VCaP (cell line): ENCODE data around the gene GZMB.

ENCODE experiments used
- H3K27ac ChIP-seq: fragments of 450-650 bp; 2 replicates; pipeline ENCODE4 v1.5.1; 2017
- TF ChIP-seq, protein P1 (sequence below): fragments of 450-650 bp; conservative IDR thresholded peaks from 2 replicates; pipeline ENCODE4 v1.5.1; 2017; ENCODE audit warnings: mild to moderate bottlenecking, moderate library complexity

GZMB gene

DNA sequence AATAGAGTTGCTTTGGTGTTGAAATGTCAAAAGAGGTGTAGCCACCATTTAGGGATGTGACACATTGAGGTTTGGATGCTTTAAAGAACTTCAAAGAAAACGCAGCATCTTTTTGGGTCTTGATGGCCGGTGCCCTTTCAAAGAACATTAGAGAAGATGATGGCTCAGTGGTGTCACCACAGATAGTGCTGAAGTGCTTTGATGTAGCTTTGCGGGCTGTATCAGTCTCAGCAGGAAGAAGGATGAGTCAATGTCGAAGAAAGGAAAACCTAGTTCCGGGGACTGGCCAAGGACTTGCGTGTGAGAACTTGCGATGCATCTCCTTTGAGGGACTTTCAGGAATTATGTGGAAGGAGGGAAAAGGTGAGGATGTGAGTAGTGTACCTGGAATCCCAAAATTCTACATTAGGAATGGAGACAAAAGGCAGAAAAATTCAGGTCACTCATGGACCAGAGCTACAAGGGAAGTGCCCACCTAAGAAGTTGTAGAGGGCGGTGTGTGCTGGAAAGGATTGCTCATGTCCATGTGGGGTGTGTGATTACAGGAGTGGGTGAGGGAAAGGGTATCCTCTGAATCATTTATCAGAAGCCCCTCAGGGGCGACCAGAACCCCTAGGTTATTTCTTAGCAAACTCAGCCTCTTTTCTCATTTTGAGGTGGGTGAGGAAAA lies 39.7 kb upstream of the GZMB start:
- H3K27ac ChIP-seq = no peak overlapping the region
- TF ChIP-seq, protein P1, sequence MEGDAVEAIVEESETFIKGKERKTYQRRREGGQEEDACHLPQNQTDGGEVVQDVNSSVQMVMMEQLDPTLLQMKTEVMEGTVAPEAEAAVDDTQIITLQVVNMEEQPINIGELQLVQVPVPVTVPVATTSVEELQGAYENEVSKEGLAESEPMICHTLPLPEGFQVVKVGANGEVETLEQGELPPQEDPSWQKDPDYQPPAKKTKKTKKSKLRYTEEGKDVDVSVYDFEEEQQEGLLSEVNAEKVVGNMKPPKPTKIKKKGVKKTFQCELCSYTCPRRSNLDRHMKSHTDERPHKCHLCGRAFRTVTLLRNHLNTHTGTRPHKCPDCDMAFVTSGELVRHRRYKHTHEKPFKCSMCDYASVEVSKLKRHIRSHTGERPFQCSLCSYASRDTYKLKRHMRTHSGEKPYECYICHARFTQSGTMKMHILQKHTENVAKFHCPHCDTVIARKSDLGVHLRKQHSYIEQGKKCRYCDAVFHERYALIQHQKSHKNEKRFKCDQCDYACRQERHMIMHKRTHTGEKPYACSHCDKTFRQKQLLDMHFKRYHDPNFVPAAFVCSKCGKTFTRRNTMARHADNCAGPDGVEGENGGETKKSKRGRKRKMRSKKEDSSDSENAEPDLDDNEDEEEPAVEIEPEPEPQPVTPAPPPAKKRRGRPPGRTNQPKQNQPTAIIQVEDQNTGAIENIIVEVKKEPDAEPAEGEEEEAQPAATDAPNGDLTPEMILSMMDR = no peak

DNA sequence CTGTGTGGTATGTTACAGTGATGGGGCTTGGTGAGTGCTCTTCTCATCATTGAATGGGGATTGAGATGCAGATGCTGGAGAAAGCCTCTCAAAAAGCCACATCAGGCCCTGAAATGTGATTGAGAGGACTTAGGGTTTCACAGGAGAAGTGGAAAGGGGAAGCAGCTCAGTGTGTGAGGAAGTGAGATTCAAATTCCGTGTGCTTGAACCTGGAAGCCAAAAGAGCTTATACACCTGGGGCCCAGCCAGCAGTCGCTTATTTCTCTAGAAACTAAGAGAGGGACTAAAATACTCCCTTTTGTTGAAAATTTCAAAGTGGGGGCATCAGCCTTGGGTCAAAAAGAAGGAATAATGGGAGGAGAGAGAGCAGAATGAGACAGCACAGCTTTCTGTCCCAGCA lies 39.1 kb upstream of the GZMB start:
- TF ChIP-seq, protein P1 = no peak
- no peak overlapping the region for H3K27ac ChIP-seq

DNA sequence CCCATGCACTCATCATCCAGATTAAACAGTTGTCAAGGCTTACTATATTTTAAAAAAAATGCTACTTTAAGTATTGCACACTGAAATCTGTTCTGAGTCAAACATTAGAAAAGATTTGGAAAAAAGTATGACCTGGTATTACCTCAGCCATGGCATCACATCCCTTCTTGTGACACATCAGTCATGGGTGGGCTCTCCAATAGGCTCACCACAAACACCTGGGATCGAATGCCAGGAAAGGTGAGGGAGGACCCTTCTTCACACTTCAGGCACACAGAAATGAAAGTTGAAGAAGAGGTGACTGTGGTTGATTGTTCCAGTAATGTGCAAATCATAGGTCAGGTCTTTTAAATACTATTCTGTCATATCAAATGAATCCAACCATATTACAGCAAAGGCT lies 36.6 kb upstream of the GZMB start:
- TF ChIP-seq, protein P1 = no peak
- H3K27ac ChIP-seq = no peak overlapping the region

DNA sequence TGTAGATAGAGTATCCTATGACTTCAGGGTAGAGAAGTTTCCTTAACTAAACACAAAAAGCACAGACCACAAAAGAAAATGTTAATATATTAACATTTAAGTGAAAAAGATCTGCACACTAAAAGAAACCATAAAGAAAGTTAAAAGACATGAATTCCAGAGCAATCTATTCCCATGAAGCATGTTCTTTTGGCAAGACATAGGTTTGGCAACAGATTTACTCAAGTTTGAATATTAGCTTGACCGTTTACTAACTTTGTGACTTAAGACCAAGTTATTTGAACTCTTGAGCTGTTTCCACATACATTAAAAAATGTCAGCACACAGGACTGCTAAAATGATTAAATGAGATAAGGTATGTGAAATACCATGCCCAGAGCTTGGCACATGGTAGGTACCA lies 35.7 kb upstream of the GZMB start:
- no peak overlapping the region for H3K27ac ChIP-seq
- TF ChIP-seq, protein P1 = no peak

DNA sequence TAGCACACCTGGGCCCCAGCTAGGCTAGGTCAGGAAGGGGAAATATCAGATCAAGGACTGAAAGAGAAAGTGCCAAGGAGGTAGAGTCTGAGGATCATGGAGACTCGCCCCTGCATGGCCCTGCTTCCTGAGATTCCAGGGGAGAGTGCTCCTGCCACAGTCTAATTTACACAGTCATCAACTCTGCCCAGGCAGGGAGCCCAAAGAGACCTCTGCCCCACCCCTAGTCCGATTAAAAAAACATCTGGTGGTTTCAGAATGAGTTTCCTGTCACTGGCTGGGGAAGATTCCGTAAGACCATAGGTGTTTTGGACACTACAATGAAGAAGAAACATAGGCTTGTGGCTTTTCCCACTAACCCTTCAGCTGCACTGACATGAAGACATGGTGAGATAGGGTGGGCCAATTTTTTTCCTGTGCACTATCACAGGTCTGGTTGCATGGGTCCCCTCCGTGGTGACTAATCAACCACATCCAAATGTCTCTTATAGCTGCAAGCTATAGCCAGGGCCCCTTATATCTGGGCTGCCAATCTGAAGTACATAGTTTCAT lies 31.5 kb upstream of the GZMB start:
- H3K27ac ChIP-seq = no peak overlapping the region
- TF ChIP-seq, protein P1 = no peak

DNA sequence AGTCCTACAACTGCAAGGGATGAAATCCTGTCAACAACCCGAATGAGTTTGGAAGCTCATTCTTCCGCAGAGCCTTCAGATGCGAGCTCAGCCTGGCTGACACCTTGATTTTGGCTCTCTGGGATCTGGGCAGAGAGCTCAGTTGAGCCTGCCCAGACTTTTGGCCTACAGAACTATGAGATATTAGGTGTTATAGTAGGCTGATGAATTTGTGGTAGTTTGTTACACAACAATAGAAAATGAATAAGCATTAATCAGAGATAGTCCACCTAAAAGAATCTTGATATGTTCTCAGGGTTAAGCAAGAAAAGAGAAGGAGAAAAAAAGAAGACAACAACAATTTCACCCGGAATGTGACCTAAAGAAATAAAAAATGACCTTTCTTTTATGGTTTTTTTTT lies 30.4 kb upstream of the GZMB start:
- TF ChIP-seq, protein P1 = no peak
- H3K27ac ChIP-seq = no peak overlapping the region

DNA sequence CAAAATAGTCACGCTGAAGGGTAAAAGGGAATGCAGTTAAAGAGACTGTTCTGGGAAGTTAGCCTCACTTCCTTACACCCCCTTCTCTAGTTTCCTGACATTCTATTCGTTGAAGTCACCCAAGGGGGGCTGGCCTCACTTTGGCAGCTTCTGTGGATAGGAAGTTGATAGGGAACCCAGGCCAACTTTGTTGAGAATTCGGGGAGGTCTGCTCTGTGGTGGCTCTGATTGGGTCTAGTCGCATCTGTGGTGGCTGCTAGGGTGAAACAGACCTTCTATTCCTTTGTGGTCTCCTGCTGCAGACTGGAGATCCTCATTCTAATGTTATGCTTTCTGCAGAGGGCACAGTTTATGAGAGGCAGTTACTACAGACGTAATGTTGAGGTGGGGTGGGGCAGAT lies 28.8 kb upstream of the GZMB start:
- H3K27ac ChIP-seq = no peak overlapping the region
- TF ChIP-seq, protein P1 = no peak
